ENCODE measurements around the gene TBCK. TPM values are rescaled to one million over a fixed set of nuclear protein-coding genes. Genes with fewer than 3 reads are reported as not detected.
"Not testable (repeated sequence)": the region's sequence is repeated elsewhere in the genome, so short reads cannot be mapped to it uniquely, and the experiment has no call there.

Gene TBCK
- total RNA-seq, 2 donors from 2014 or later = 31.3 to 46.1 TPM

GRCh38 chr4:106338671-106339070 is 22.7 kb upstream of the TBCK start:
- DNase-seq (ENCODE audit: low spot score) (no peak), ATAC-seq (no peak)
- Mint-ChIP-seq H3K4me3 (no peak overlapping the region), H3K9me3 (peaks cover 7% of the 10 kb centered on the region), H3K36me3 (peaks cover 41% of the 10 kb centered on the region), H3K4me1 (ENCODE audit: low read depth in 2 of 2) (peaks cover 32 to 41% of the 10 kb centered on the region in 2 donors), H3K27ac (no peak overlapping the region), H3K27me3 (no peaks in the 10 kb centered on the region)

- Mint-ChIP-seq H3K4me1 (ENCODE audit: low read depth in 2 of 2) (peaks cover 32 to 41% of the 10 kb centered on the region in 2 donors), H3K27ac (no peak overlapping the region), H3K36me3 (peaks cover 41% of the 10 kb centered on the region), H3K27me3 (no peaks in the 10 kb centered on the region), H3K4me3 (no peak overlapping the region), H3K9me3 (peaks cover 7% of the 10 kb centered on the region)
- no peak for DNase-seq (ENCODE audit: low spot score)
- no peak for ATAC-seq
Measured at GRCh38 chr4:106337916-106338315, 21.9 kb upstream of the TBCK start.

GRCh38 chr4:106336618-106337017 is 20.6 kb upstream of the TBCK start:
- H3K27ac Mint-ChIP-seq = no peak overlapping the region

GRCh38 chr4:106334741-106335470 is 18.9 kb upstream of the TBCK start:
- H3K4me3 Mint-ChIP-seq = no peak overlapping the region
- H3K9me3 Mint-ChIP-seq = peaks cover 7% of the 10 kb centered on the region
- H3K27me3 Mint-ChIP-seq = no peaks in the 10 kb centered on the region
- ATAC-seq (no peak), DNase-seq (ENCODE audit: low spot score) (no peak)
- H3K36me3 Mint-ChIP-seq = peaks cover 42% of the 10 kb centered on the region
- H3K27ac Mint-ChIP-seq = no peak overlapping the region
- H3K4me1 Mint-ChIP-seq (ENCODE audit: low read depth in 2 of 2) = peaks cover 10 to 14% of the 10 kb centered on the region in 2 donors

More at GRCh38 chr4:106336618-106337017, 20.6 kb upstream of the TBCK start:
- Mint-ChIP-seq H3K9me3 (peaks cover 7% of the 10 kb centered on the region), H3K4me3 (no peak overlapping the region), H3K36me3 (peaks cover 46% of the 10 kb centered on the region), H3K27me3 (no peaks in the 10 kb centered on the region), H3K4me1 (ENCODE audit: low read depth in 2 of 2) (peaks cover 25 to 30% of the 10 kb centered on the region in 2 donors)
- DNase-seq (ENCODE audit: low spot score) (no peak), ATAC-seq (no peak)

- DNase-seq (ENCODE audit: low spot score) (no peak), ATAC-seq (no peak)
- Mint-ChIP-seq H3K27ac (no peak overlapping the region), H3K9me3 (peaks cover 7% of the 10 kb centered on the region), H3K4me3 (no peak overlapping the region), H3K4me1 (ENCODE audit: low read depth in 2 of 2) (peaks cover 4 to 5% of the 10 kb centered on the region in 2 donors), H3K36me3 (peaks cover 41% of the 10 kb centered on the region), H3K27me3 (no peaks in the 10 kb centered on the region)
Measured at GRCh38 chr4:106333186-106333585, 17.2 kb upstream of the TBCK start.

GRCh38 chr4:106329041-106329618 is 13.1 kb upstream of the TBCK start:
- H3K27me3 Mint-ChIP-seq = no peaks in the 10 kb centered on the region
- no peak overlapping the region for H3K4me3 Mint-ChIP-seq
- DNase-seq (ENCODE audit: low spot score) (no peak), ATAC-seq (no peak)
- H3K27ac Mint-ChIP-seq = no peak overlapping the region
- H3K9me3 Mint-ChIP-seq = no peaks in the 10 kb centered on the region
- H3K36me3 Mint-ChIP-seq = peaks cover 21% of the 10 kb centered on the region
- H3K4me1 Mint-ChIP-seq (ENCODE audit: low read depth in 2 of 2) = no peaks in the 10 kb centered on the region

- H3K36me3 Mint-ChIP-seq = peaks cover 14% of the 10 kb centered on the region
- no peak for ATAC-seq
Measured at GRCh38 chr4:106325800-106326199, 9.8 kb upstream of the TBCK start.

GRCh38 chr4:106323119-106323518 is 7.1 kb upstream of the TBCK start:
- Mint-ChIP-seq H3K4me3 (no peak overlapping the region), H3K27ac (no peak overlapping the region)

More at GRCh38 chr4:106325800-106326199, 9.8 kb upstream of the TBCK start:
- DNase-seq (ENCODE audit: low spot score) = no peak
- H3K27me3 Mint-ChIP-seq = no peaks in the 10 kb centered on the region
- no peak overlapping the region for H3K4me3 Mint-ChIP-seq
- H3K4me1 Mint-ChIP-seq (ENCODE audit: low read depth in 2 of 2) = peaks cover 0 to 7% of the 10 kb centered on the region in 2 donors
- no peaks in the 10 kb centered on the region for H3K9me3 Mint-ChIP-seq
- no peak overlapping the region for H3K27ac Mint-ChIP-seq

GRCh38 chr4:106321814-106322213 is 5.8 kb upstream of the TBCK start:
- H3K36me3 Mint-ChIP-seq; DNase-seq (ENCODE audit: low spot score); ATAC-seq; H3K27ac Mint-ChIP-seq; H3K9me3 Mint-ChIP-seq; H3K27me3 Mint-ChIP-seq: not testable (repeated sequence)
- Mint-ChIP-seq H3K4me3 (peak overlapping the region; percentile 27), H3K4me1 (ENCODE audit: low read depth in 2 of 2) (peaks cover 7 to 12% of the 10 kb centered on the region in 2 donors)

More at GRCh38 chr4:106323119-106323518, 7.1 kb upstream of the TBCK start:
- Mint-ChIP-seq H3K36me3 (peaks cover 13% of the 10 kb centered on the region), H3K9me3 (no peaks in the 10 kb centered on the region), H3K4me1 (ENCODE audit: low read depth in 2 of 2) (peaks cover 7 to 9% of the 10 kb centered on the region in 2 donors), H3K27me3 (no peaks in the 10 kb centered on the region)
- ATAC-seq = no peak
- no peak for DNase-seq (ENCODE audit: low spot score)

- not testable (repeated sequence) for H3K36me3 Mint-ChIP-seq; ATAC-seq; H3K4me3 Mint-ChIP-seq; H3K9me3 Mint-ChIP-seq; H3K27me3 Mint-ChIP-seq; DNase-seq (ENCODE audit: low spot score); H3K27ac Mint-ChIP-seq
- peaks cover 7 to 12% of the 10 kb centered on the region in 2 donors for H3K4me1 Mint-ChIP-seq (ENCODE audit: low read depth in 2 of 2)
Measured at GRCh38 chr4:106321168-106321567, 5.2 kb upstream of the TBCK start.

GRCh38 chr4:106320235-106320634 is 4.2 kb upstream of the TBCK start:
- Mint-ChIP-seq H3K36me3 (peaks cover 8% of the 10 kb centered on the region), H3K4me3 (no peak overlapping the region), H3K27ac (no peak overlapping the region), H3K27me3 (no peaks in the 10 kb centered on the region), H3K9me3 (no peaks in the 10 kb centered on the region), H3K4me1 (ENCODE audit: low read depth in 2 of 2) (peaks cover 12 to 15% of the 10 kb centered on the region in 2 donors)
- DNase-seq (ENCODE audit: low spot score) = no peak
- no peak for ATAC-seq

- Mint-ChIP-seq H3K27me3 (no peaks in the 10 kb centered on the region), H3K27ac (peak overlapping the region in 1 of 2 donors; percentile 45), H3K36me3 (peaks cover 8% of the 10 kb centered on the region), H3K9me3 (no peaks in the 10 kb centered on the region), H3K4me3 (peak overlapping the region; percentile 54), H3K4me1 (ENCODE audit: low read depth in 2 of 2) (peaks cover 18 to 21% of the 10 kb centered on the region in 2 donors)
- ATAC-seq (no peak), DNase-seq (ENCODE audit: low spot score) (no peak)
Measured at GRCh38 chr4:106318511-106318910, 2.5 kb upstream of the TBCK start.

GRCh38 chr4:106317815-106318214 is 1.8 kb upstream of the TBCK start:
- ATAC-seq = no peak
- no peak for DNase-seq (ENCODE audit: low spot score)
- peaks cover 8% of the 10 kb centered on the region for H3K36me3 Mint-ChIP-seq

GRCh38 chr4:106316773-106317409 is 882 bp upstream of the TBCK start:
- H3K27me3 Mint-ChIP-seq = no peaks in the 10 kb centered on the region
- no peak overlapping the region for H3K27ac Mint-ChIP-seq
- no peaks in the 10 kb centered on the region for H3K9me3 Mint-ChIP-seq
- peaks cover 6% of the 10 kb centered on the region for H3K36me3 Mint-ChIP-seq
- no peak overlapping the region for H3K4me3 Mint-ChIP-seq
- peaks cover 12 to 24% of the 10 kb centered on the region in 2 donors for H3K4me1 Mint-ChIP-seq (ENCODE audit: low read depth in 2 of 2)
- ATAC-seq (no peak), DNase-seq (ENCODE audit: low spot score) (no peak)

More at GRCh38 chr4:106317815-106318214, 1.8 kb upstream of the TBCK start:
- Mint-ChIP-seq H3K4me1 (ENCODE audit: low read depth in 2 of 2) (peaks cover 14 to 24% of the 10 kb centered on the region in 2 donors), H3K9me3 (no peaks in the 10 kb centered on the region), H3K4me3 (no peak overlapping the region), H3K27me3 (no peaks in the 10 kb centered on the region), H3K27ac (no peak overlapping the region)
